ENCODE measurements around the gene AAMDC.

- no peak for TF ChIP-seq GATA3 (IDR thresholded peaks at IDR 0.05; ENCODE audit: low read depth, low read length)
- TF ChIP-seq GATA2 (IDR thresholded peaks at IDR 0.05; ENCODE audit: low read depth, low read length) = no peak
These were observed 30.6 kb downstream of the AAMDC start for GRCh38 chr11:77851503-77851902.
